Breast epithelium (tissue), 3 donors: ENCODE measurements around the gene TRAF5.

Experiments
- CTCF ChIP-seq, 3 donors: fragments of 450-650 bp; IDR thresholded peaks; one replicate each; pipeline ENCODE4 v1.5.1; 2016 to 2017; ENCODE audit warnings: antibody characterized with exemption in 3 of 3, mild to moderate bottlenecking in 3 of 3, moderate library complexity in 3 of 3
- POLR2A ChIP-seq: fragments of 450-650 bp; IDR thresholded peaks from one replicate; pipeline ENCODE4 v1.6.1; 2016; ENCODE audit warnings: antibody characterized with exemption, mild to moderate bottlenecking, moderate library complexity
- POLR2AphosphoS5 ChIP-seq, 3 donors: sonication (generic); formaldehyde crosslinking; IDR thresholded peaks; one replicate each; pipeline ENCODE4 v1.6.1; 2017; ENCODE audit warnings: antibody characterized with exemption in 3 of 3

DNA sequence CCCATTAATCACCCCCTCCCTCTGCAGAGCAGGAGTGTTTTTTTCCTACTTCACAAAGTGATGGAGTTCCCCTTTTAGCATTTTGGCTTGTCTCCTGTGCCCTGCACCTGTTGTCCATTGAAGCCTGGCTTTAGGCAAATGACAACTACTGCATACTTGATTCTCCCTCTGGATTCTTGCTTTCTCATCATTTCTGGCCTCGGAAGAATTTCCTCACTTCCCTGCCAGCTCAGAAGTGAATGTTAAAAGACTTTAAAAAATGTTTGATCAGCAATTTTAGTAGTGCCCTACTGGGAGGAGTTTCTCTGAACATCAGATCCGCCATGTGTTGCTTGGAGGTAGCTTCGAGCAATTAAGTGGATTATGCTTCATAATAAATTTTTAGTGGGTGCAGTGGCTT lies 39.4 kb upstream of the TRAF5 start:
- TF ChIP-seq CTCF (IDR thresholded peaks at IDR 0.05) = no peak
- no peak for TF ChIP-seq POLR2AphosphoS5 (IDR thresholded peaks at IDR 0.05)
- no peak for TF ChIP-seq POLR2A
